ENCODE measurements around the gene DNAJC17.

Gene DNAJC17

DNA sequence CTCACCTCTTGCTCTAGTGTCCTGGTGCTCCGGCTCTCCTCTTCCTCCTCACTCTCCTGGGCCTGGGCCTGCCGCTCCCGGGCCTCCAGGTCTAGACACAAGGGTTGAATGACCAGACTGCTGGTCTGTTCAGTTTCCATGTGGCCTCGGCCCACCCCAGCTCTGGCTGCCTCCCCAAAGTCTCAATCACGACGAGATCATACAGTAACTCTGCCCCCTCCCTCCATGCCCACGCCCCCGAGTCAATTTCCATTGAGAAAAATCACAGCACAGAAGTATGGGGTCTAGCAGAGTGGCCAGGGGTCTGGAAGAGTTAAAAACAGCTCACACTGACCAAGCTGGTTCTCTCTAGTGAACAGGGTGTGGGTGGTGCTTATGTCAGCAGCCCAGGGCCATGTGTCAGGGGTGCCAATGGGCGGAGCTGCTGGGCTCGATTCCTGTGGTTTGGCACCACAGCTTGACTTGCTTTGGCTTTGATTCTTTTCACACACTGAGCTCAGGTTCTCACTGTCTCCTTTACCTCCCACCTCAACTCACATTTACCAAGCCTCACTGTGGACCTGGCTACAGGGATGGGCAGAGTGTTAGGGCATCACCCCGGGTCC is 30.6 kb downstream of the DNAJC17 start:
- Histone ChIP-seq H3K9ac (ENCODE audit: low read length) (no peak overlapping the region), H3K27me3 (ENCODE audit: low read length) (no peaks in the 10 kb centered on the region), H4K20me1 (ENCODE audit: low read depth, low read length) (no peaks in the 10 kb centered on the region), H3K9me2 (replicated peaks; ENCODE audit: insufficient read depth, low read length) (no peaks in the 10 kb centered on the region), H2AFZ (ENCODE audit: low read depth, low read length, severe bottlenecking) (no peak overlapping the region), H3K4me2 (ENCODE audit: low read depth, low read length, poor library complexity, severe bottlenecking) (no peak overlapping the region), H3K27ac (ENCODE audit: low read depth, low read length) (no peak overlapping the region), H3K9me3 (ENCODE audit: insufficient read depth, low read length) (no peaks in the 10 kb centered on the region), H3K36me3 (ENCODE audit: low read length) (no peaks in the 10 kb centered on the region), H3K79me2 (ENCODE audit: insufficient read depth, low read length) (peaks cover 4% of the 10 kb centered on the region; the same call in 1 of the 2 replicates), H3F3A (ENCODE audit: insufficient read depth) (no peaks in the 10 kb centered on the region), H3K4me3 (ENCODE audit: insufficient read depth, low read length, poor library complexity, severe bottlenecking) (no peak overlapping the region)
- no peak for TF ChIP-seq EZH2phosphoT487 (conservative IDR thresholded peaks at IDR 0.05; ENCODE audit: low read length)
- TF ChIP-seq, protein P1, sequence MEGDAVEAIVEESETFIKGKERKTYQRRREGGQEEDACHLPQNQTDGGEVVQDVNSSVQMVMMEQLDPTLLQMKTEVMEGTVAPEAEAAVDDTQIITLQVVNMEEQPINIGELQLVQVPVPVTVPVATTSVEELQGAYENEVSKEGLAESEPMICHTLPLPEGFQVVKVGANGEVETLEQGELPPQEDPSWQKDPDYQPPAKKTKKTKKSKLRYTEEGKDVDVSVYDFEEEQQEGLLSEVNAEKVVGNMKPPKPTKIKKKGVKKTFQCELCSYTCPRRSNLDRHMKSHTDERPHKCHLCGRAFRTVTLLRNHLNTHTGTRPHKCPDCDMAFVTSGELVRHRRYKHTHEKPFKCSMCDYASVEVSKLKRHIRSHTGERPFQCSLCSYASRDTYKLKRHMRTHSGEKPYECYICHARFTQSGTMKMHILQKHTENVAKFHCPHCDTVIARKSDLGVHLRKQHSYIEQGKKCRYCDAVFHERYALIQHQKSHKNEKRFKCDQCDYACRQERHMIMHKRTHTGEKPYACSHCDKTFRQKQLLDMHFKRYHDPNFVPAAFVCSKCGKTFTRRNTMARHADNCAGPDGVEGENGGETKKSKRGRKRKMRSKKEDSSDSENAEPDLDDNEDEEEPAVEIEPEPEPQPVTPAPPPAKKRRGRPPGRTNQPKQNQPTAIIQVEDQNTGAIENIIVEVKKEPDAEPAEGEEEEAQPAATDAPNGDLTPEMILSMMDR (IDR thresholded peaks at IDR 0.05; ENCODE audit: insufficient read depth, low read length, poor library complexity, severe bottlenecking): no peak

DNA sequence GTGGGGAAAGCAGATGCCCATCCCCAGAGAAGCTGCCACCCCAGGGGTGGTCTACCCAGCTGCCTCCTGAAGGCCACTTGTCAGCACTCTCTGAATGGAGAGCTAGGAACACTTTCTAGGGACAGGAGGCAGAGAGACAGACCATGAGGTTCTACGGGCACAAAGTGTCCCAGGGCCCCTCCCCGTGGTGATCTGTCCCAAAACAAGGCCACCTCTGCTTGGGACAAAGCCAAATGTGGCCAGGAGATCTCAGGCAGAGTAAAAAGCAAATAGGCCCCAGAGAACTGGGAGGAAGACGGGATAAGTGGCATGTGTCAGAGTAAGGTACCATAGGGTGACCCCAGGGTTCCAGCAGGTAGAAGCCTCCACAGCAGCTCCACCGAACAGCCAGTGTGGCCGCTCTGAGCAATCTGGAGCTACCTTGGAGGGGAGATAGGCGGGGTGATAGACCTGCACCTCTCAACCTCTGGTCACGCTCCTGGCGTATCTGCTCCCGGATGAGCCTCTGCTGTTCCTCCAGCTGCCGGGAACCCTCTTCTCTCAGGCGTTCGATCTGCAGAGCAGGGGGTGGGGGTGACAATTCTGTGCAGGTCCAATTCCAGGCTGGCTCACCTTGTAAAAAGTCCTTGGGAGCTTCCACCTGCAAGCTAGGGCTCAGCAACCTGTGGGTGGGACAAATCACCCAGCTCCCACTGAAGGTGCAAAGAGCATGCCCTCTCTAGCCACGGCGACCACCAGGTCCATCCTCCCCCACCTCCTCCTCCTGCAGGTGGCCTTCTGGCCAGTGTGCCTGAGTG is 31.3 kb downstream of the DNAJC17 start:
- TF ChIP-seq, protein P1 (IDR thresholded peaks at IDR 0.05; ENCODE audit: insufficient read depth, low read length, poor library complexity, severe bottlenecking): no peak
- no peak for TF ChIP-seq EZH2phosphoT487 (conservative IDR thresholded peaks at IDR 0.05; ENCODE audit: low read length)
- H3K9ac ChIP-seq (ENCODE audit: low read length): no peak overlapping the region
- no peaks in the 10 kb centered on the region for H3F3A ChIP-seq (ENCODE audit: insufficient read depth)
- H4K20me1 ChIP-seq (ENCODE audit: low read depth, low read length): no peaks in the 10 kb centered on the region
- no peaks in the 10 kb centered on the region for H3K27me3 ChIP-seq (ENCODE audit: low read length)
- H3K36me3 ChIP-seq (ENCODE audit: low read length): no peaks in the 10 kb centered on the region
- no peak overlapping the region for H3K27ac ChIP-seq (ENCODE audit: low read depth, low read length)
- H2AFZ ChIP-seq (ENCODE audit: low read depth, low read length, severe bottlenecking): no peak overlapping the region
- H3K9me2 ChIP-seq (replicated peaks; ENCODE audit: insufficient read depth, low read length): no peaks in the 10 kb centered on the region
- no peak overlapping the region for H3K4me2 ChIP-seq (ENCODE audit: low read depth, low read length, poor library complexity, severe bottlenecking)
- no peaks in the 10 kb centered on the region for H3K9me3 ChIP-seq (ENCODE audit: insufficient read depth, low read length)
- peaks cover 3% of the 10 kb centered on the region; the same call in 1 of the 2 replicates for H3K79me2 ChIP-seq (ENCODE audit: insufficient read depth, low read length)
- H3K4me3 ChIP-seq (ENCODE audit: insufficient read depth, low read length, poor library complexity, severe bottlenecking): no peak overlapping the region

DNA sequence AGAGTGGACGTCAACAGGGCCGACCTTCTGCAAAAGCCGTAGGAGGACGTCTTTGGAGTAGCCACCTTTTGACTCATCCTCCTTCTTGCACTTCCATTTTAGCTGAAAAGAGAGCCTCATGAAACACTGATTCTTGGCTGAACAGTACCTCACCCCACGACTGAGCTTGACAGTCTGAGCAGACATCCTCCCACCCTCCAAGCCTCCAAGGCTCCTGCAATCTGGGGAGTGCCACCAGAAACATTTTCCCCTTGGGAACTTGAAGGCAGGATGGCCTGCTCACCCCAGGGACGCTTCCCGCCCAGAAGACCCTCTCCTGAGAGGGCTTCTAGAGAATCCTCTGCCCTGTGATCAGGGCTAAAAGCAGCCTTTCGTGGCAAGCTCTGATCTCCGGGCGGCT is 32.3 kb downstream of the DNAJC17 start:
- Histone ChIP-seq H3K27me3 (ENCODE audit: low read length) (no peaks in the 10 kb centered on the region), H3K79me2 (ENCODE audit: insufficient read depth, low read length) (peaks cover 2% of the 10 kb centered on the region; the same call in 1 of the 2 replicates), H3F3A (ENCODE audit: insufficient read depth) (peaks cover 8% of the 10 kb centered on the region), H3K9me3 (ENCODE audit: insufficient read depth, low read length) (no peaks in the 10 kb centered on the region), H3K9me2 (replicated peaks; ENCODE audit: insufficient read depth, low read length) (no peaks in the 10 kb centered on the region), H3K36me3 (ENCODE audit: low read length) (no peaks in the 10 kb centered on the region), H3K9ac (ENCODE audit: low read length) (no peak overlapping the region), H3K27ac (ENCODE audit: low read depth, low read length) (no peak overlapping the region), H2AFZ (ENCODE audit: low read depth, low read length, severe bottlenecking) (no peak overlapping the region), H3K4me2 (ENCODE audit: low read depth, low read length, poor library complexity, severe bottlenecking) (no peak overlapping the region), H3K4me3 (ENCODE audit: insufficient read depth, low read length, poor library complexity, severe bottlenecking) (no peak overlapping the region), H4K20me1 (ENCODE audit: low read depth, low read length) (no peaks in the 10 kb centered on the region)
- TF ChIP-seq, protein P1 (IDR thresholded peaks at IDR 0.05; ENCODE audit: insufficient read depth, low read length, poor library complexity, severe bottlenecking): no peak
- no peak for TF ChIP-seq EZH2phosphoT487 (conservative IDR thresholded peaks at IDR 0.05; ENCODE audit: low read length)
